IPS DF 19.7 (cell line): ENCODE data around the gene INCA1.

Source experiments
- DNase-seq: peaks from one replicate; pipeline ENCODE4 v3.0.0-alpha.2; 2013; ENCODE audit warnings: low read depth, low spot score

The INCA1 gene

GRCh38 chr17:4971826-4972225 lies 25.5 kb downstream of the INCA1 start:
- no peak for DNase-seq

- no peak for DNase-seq
Observed at GRCh38 chr17:4970273-4970672, 27.0 kb downstream of the INCA1 start.

- no peak for DNase-seq
Observed at GRCh38 chr17:4969551-4970173, 27.7 kb downstream of the INCA1 start.

GRCh38 chr17:4969047-4969550 lies 28.2 kb downstream of the INCA1 start:
- no peak for DNase-seq

GRCh38 chr17:4968486-4969046 lies 28.8 kb downstream of the INCA1 start:
- no peak for DNase-seq

GRCh38 chr17:4967539-4968485 lies 29.5 kb downstream of the INCA1 start, which contains the start of gene SPAG7:
TSS of gene SPAG7 (minus strand) at chr17:4967817. CDS start at chr17:4967804, 13 bp downstream.
- DNase-seq: no peak

- DNase-seq: peak; percentile 100
Observed at GRCh38 chr17:4966844-4967538, 30.3 kb downstream of the INCA1 start.

- no peak for DNase-seq
Observed at GRCh38 chr17:4965311-4965986, 31.9 kb downstream of the INCA1 start.

- no peak for DNase-seq
Observed at GRCh38 chr17:4960279-4960922, 36.9 kb downstream of the INCA1 start.

- DNase-seq: no peak
Observed at GRCh38 chr17:4959261-4959965, 37.9 kb downstream of the INCA1 start.

- DNase-seq: no peak
Observed at GRCh38 chr17:4958102-4958501, 39.2 kb downstream of the INCA1 start.

GRCh38 chr17:4956493-4957061 lies 40.7 kb downstream of the INCA1 start:
- no peak for DNase-seq

GRCh38 chr17:4955091-4955490 lies 42.2 kb downstream of the INCA1 start:
- DNase-seq: no peak

- no peak for DNase-seq
Observed at GRCh38 chr17:4953451-4953961, 43.8 kb downstream of the INCA1 start.

GRCh38 chr17:4951486-4951885 lies 45.8 kb downstream of the INCA1 start:
- no peak for DNase-seq

- DNase-seq: no peak
Observed at GRCh38 chr17:4950746-4951204, 46.5 kb downstream of the INCA1 start, which contains the start of gene ENO3. TSS of gene ENO3 (plus strand) at chr17:4951119. CDS start at chr17:4951830, 711 bp downstream.

GRCh38 chr17:4950075-4950745 lies 47.1 kb downstream of the INCA1 start:
- DNase-seq: no peak

GRCh38 chr17:4949321-4950074 lies 47.8 kb downstream of the INCA1 start:
- DNase-seq: no peak
